ENCODE data around the gene SPATA6. TPM values are rescaled to one million over a fixed set of nuclear protein-coding genes. Genes with fewer than 3 reads are reported as not detected.

Gene SPATA6
- total and polyA plus RNA-seq, 2 of the 13 experiments (the other 11 are each of a cell fraction or from before 2014, with no cell fraction given) = 0.81 to 3.3 TPM

DNA sequence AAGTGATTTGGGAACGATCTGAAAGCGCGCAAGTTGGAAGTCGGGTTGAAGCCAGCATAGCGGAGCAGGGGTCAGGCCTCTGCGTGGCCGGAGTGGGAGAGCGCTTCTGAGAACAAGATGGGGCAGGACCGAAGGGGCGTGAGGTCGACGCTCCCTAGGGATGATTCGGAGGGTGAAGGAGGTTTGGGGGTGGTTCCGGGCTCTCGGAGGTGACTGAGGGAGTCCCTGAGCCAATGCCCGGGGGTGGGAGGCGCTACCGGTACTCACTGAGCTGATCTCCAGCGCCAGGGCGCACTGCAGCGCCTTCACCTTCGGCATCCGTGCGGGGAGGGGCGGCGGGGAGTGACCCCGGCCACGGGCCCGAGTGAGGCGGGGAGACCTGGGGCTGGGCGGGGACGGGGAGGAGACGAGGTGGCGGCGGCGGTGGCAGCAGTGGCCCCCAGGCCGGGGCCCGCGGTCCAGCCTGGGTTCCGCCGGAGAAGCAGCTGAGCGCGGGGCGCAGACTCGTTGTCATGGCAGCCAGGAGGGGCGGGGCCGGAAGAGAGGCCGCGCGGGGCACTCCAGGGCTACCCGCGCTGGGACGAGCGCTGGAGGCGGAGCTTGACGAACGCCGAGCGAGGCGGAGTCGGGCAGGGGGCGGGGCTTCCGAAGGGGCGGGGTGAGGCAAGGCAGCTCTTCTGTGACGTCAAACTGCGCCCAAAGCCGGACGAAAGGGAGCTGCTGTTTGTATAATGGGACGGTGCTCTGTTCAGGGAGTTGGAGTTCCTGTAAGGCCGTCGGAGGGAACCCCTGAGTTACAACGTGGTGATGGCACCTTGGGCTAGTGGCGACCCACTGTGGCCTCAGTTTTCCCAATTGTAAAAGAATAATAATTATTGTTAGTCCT is at the start of gene SPATA6 (continued):
- TF ChIP-seq GATAD1 (CRISPR knock-in tag; IDR thresholded peaks at IDR 0.05) = no peak
- TF ChIP-seq ZNF776 (CRISPR knock-in tag; IDR thresholded peaks at IDR 0.05) = 0 out of 2 replicates have a peak, but pooled peaks have one; percentile 27
- TF ChIP-seq HNRNPLL (IDR thresholded peaks at IDR 0.05; ENCODE audit: low read depth, low read length, poor library complexity, severe bottlenecking) = peak; percentile 62
- TF ChIP-seq HOXA3 (CRISPR knock-in tag; IDR thresholded peaks at IDR 0.05) = peak; percentile 37; the same call in 1 of the 2 replicates
- no peak for TF ChIP-seq U2AF2 (IDR thresholded peaks at IDR 0.05; ENCODE audit: low read depth, low read length)
- no peak for TF ChIP-seq HOXA9 (CRISPR knock-in tag; IDR thresholded peaks at IDR 0.05; ENCODE audit: borderline replicate concordance)
- no peak for TF ChIP-seq ZNF557 (CRISPR knock-in tag; IDR thresholded peaks at IDR 0.05)
- peak; percentile 86 for TF ChIP-seq SAP130 (CRISPR knock-in tag; IDR thresholded peaks at IDR 0.05; ENCODE audit: low read depth)
- TF ChIP-seq, protein P1, sequence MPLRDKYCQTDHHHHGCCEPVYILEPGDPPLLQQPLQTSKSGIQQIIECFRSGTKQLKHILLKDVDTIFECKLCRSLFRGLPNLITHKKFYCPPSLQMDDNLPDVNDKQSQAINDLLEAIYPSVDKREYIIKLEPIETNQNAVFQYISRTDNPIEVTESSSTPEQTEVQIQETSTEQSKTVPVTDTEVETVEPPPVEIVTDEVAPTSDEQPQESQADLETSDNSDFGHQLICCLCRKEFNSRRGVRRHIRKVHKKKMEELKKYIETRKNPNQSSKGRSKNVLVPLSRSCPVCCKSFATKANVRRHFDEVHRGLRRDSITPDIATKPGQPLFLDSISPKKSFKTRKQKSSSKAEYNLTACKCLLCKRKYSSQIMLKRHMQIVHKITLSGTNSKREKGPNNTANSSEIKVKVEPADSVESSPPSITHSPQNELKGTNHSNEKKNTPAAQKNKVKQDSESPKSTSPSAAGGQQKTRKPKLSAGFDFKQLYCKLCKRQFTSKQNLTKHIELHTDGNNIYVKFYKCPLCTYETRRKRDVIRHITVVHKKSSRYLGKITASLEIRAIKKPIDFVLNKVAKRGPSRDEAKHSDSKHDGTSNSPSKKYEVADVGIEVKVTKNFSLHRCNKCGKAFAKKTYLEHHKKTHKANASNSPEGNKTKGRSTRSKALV (CRISPR knock-in tag; IDR thresholded peaks at IDR 0.05) = no peak
- TF ChIP-seq, protein P2, sequence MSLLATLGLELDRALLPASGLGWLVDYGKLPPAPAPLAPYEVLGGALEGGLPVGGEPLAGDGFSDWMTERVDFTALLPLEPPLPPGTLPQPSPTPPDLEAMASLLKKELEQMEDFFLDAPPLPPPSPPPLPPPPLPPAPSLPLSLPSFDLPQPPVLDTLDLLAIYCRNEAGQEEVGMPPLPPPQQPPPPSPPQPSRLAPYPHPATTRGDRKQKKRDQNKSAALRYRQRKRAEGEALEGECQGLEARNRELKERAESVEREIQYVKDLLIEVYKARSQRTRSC (CRISPR knock-in tag; IDR thresholded peaks at IDR 0.05; ENCODE audit: low read depth) = no peak
- no peak for TF ChIP-seq ZNF335 (CRISPR knock-in tag; IDR thresholded peaks at IDR 0.05)
- no peak for TF ChIP-seq ATAD3A (CRISPR knock-in tag; IDR thresholded peaks at IDR 0.05)
- TF ChIP-seq, protein P3, sequence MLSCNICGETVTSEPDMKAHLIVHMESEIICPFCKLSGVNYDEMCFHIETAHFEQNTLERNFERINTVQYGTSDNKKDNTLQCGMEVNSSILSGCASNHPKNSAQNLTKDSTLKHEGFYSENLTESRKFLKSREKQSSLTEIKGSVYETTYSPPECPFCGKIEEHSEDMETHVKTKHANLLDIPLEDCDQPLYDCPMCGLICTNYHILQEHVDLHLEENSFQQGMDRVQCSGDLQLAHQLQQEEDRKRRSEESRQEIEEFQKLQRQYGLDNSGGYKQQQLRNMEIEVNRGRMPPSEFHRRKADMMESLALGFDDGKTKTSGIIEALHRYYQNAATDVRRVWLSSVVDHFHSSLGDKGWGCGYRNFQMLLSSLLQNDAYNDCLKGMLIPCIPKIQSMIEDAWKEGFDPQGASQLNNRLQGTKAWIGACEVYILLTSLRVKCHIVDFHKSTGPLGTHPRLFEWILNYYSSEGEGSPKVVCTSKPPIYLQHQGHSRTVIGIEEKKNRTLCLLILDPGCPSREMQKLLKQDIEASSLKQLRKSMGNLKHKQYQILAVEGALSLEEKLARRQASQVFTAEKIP (CRISPR knock-in tag; IDR thresholded peaks at IDR 0.05; ENCODE audit: borderline replicate concordance) = no peak
- no peak for TF ChIP-seq HHEX (CRISPR knock-in tag; IDR thresholded peaks at IDR 0.05)
- TF ChIP-seq NCOA5 (CRISPR knock-in tag; IDR thresholded peaks at IDR 0.05) = no peak
- TF ChIP-seq ZNF607 (CRISPR knock-in tag; IDR thresholded peaks at IDR 0.05; ENCODE audit: borderline replicate concordance) = no peak
- TF ChIP-seq ZNF883 (CRISPR knock-in tag; IDR thresholded peaks at IDR 0.05; ENCODE audit: not compliant biosample characterization) = no peak
- no peak for TF ChIP-seq ZKSCAN5 (CRISPR knock-in tag; IDR thresholded peaks at IDR 0.05)
- no peak for TF ChIP-seq EHMT2 (IDR thresholded peaks at IDR 0.05; ENCODE audit: borderline replicate concordance, low read depth, low read length)
- TF ChIP-seq, protein P4, sequence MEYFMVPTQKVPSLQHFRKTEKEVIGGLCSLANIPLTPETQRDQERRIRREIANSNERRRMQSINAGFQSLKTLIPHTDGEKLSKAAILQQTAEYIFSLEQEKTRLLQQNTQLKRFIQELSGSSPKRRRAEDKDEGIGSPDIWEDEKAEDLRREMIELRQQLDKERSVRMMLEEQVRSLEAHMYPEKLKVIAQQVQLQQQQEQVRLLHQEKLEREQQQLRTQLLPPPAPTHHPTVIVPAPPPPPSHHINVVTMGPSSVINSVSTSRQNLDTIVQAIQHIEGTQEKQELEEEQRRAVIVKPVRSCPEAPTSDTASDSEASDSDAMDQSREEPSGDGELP (IDR thresholded peaks at IDR 0.05; ENCODE audit: borderline replicate concordance, low read depth) = peak; percentile 87; the same call in 1 of the 2 replicates
- 0 out of 2 replicates have a peak, but pooled peaks have one; percentile 12 for TF ChIP-seq ZFX (CRISPR knock-in tag; IDR thresholded peaks at IDR 0.05; ENCODE audit: low read depth)
- no peak for TF ChIP-seq NR2F1 (CRISPR knock-in tag; IDR thresholded peaks at IDR 0.05)
- TF ChIP-seq, protein P5, sequence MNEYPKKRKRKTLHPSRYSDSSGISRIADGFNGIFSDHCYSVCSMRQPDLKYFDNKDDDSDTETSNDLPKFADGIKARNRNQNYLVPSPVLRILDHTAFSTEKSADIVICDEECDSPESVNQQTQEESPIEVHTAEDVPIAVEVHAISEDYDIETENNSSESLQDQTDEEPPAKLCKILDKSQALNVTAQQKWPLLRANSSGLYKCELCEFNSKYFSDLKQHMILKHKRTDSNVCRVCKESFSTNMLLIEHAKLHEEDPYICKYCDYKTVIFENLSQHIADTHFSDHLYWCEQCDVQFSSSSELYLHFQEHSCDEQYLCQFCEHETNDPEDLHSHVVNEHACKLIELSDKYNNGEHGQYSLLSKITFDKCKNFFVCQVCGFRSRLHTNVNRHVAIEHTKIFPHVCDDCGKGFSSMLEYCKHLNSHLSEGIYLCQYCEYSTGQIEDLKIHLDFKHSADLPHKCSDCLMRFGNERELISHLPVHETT (CRISPR knock-in tag; conservative IDR thresholded peaks at IDR 0.05) = no peak

All from HepG2 (cell line).